Activated naive CD4-positive, alpha-beta T cell treated with anti-CD3 and anti-CD28 coated beads, Interleukin-2, amount 50 U/mL, for 72 hours (primary cell): ENCODE measurements around the gene PHTF2. TPM values are rescaled to one million over a fixed set of nuclear protein-coding genes. Genes with fewer than 3 reads are reported as not detected.
"Not testable (repeated sequence)": the region's sequence is repeated elsewhere in the genome, so short reads cannot be mapped to it uniquely, and the experiment has no call there.

ENCODE experiments used
- ATAC-seq, 2 donors: fragments of 150-1000 bp; cut with Tn5 transposase; 2 replicates each; pipeline ENCODE4 v1.10.0; 2021; ENCODE audit warnings: mild to moderate bottlenecking in 2 of 2, moderate library complexity in 2 of 2
- DNase-seq, 2 donors: peaks; one replicate each; pipeline ENCODE4 v3.0.0; 2021 to 2022; ENCODE audit warnings: low spot score in 2 of 2
- H3K27ac Mint-ChIP-seq, 2 donors: one replicate each; pipeline ENCODE4 v1.8.0; 2022; ENCODE audit warnings: mild to moderate bottlenecking in 2 of 2, mixed read lengths in 2 of 2
- H3K36me3 Mint-ChIP-seq, 2 donors: one replicate each; pipeline ENCODE4 v1.8.0; 2022; ENCODE audit warnings: mixed read lengths in 2 of 2
- H3K9me3 Mint-ChIP-seq, 2 donors: one replicate each; pipeline ENCODE4 v1.8.0; 2022; ENCODE audit warnings: mixed read lengths in 2 of 2
- total RNA-seq, 2 donors: library from RNA; stranded (reverse); gene quantifications; one replicate each; pipeline ENCODE4 v1.2.3, GENCODE V29; 2022

PHTF2 gene
- total RNA-seq: 10 to 100 TPM; 22.8 to 31.1 TPM

- H3K27ac Mint-ChIP-seq: peak within 1 kb of the TSS; percentile 97 to 99
- DNase-seq (peak; percentile 87 to 98), ATAC-seq (peak; percentile 93 to 94)
- peaks cover 19 to 39% of the 10 kb centered on the region in 2 donors for H3K36me3 Mint-ChIP-seq
- no peaks in the 10 kb centered on the region for H3K9me3 Mint-ChIP-seq
These were observed at the start of gene PHTF2, which contains the start of gene TMEM60 for GRCh38 chr7:77798394-77799077. TSS of gene PHTF2 (plus strand) at chr7:77798773. TSS of gene TMEM60 (minus strand) at chr7:77798434. CDS start at chr7:77794373, 4,061 bp downstream.

- peaks cover 5 to 9% of the 10 kb centered on the region in 2 donors for H3K36me3 Mint-ChIP-seq
- peak in 1 of 2 donors; percentile 39 for ATAC-seq
- no peak overlapping the region for H3K27ac Mint-ChIP-seq
- no peaks in the 10 kb centered on the region for H3K9me3 Mint-ChIP-seq
- no peak for DNase-seq
These were observed 46.6 kb upstream of the PHTF2 start for GRCh38 chr7:77752016-77752415.

DNA sequence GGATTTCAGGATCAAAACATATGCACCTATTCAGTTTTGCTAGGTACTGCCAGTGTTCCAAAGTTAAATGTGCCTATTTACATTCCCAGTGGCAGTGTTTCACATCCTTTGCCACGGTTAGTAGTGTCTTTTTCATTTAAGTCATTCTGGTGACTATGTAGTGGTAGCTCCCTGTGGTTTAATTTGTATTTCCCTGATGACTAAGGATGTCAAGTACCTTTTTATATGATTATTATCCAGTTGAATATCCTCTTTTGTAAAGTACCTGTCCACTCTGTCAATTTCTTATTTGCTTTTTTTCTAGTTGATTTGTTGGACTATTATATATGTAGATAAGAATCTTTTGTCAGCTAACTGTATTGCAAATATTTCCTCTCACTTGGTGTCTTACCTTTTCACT is 45.4 kb upstream of the PHTF2 start:
- ATAC-seq (peak; percentile 34 to 54), DNase-seq (no peak)
- H3K27ac Mint-ChIP-seq: no peak overlapping the region
- peaks cover 5 to 9% of the 10 kb centered on the region in 2 donors for H3K36me3 Mint-ChIP-seq
- H3K9me3 Mint-ChIP-seq: no peaks in the 10 kb centered on the region

DNA sequence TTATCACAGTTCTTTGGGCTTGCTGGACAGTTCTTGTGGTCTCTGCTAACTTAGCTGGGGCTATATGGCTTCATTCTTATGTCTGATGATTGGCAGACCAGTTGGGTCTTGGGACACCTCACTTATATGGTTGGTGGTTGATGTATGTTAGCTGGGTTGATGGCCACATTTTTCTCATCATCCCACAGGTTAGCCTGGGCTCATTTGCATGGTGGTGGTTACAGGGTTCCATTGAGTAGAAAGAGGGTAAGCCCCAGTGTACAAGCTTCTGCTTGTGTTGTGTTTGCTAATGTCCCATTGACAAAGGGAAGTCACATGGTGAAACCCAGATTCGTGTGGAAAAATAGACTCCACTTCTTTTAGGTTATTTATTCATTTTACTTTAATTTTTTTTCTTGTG is 41.0 kb upstream of the PHTF2 start:
- ATAC-seq (peak; percentile 30 to 83), DNase-seq (no peak)
- no peaks in the 10 kb centered on the region for H3K36me3 Mint-ChIP-seq
- no peak overlapping the region for H3K27ac Mint-ChIP-seq
- no peaks in the 10 kb centered on the region for H3K9me3 Mint-ChIP-seq

GRCh38 chr7:77759294-77759889 is 39.2 kb upstream of the PHTF2 start:
- Mint-ChIP-seq H3K9me3 (no peaks in the 10 kb centered on the region), H3K36me3 (no peaks in the 10 kb centered on the region), H3K27ac (peak overlapping the region in 1 of 2 donors; percentile 36)
- ATAC-seq (peak; percentile 52 to 65), DNase-seq (peak in 1 of 2 donors; percentile 78)

- Mint-ChIP-seq H3K36me3 (no peaks in the 10 kb centered on the region), H3K9me3 (no peaks in the 10 kb centered on the region), H3K27ac (no peak overlapping the region)
- DNase-seq (no peak), ATAC-seq (no peak)
These were observed 37.6 kb upstream of the PHTF2 start for GRCh38 chr7:77760809-77761453.

DNA sequence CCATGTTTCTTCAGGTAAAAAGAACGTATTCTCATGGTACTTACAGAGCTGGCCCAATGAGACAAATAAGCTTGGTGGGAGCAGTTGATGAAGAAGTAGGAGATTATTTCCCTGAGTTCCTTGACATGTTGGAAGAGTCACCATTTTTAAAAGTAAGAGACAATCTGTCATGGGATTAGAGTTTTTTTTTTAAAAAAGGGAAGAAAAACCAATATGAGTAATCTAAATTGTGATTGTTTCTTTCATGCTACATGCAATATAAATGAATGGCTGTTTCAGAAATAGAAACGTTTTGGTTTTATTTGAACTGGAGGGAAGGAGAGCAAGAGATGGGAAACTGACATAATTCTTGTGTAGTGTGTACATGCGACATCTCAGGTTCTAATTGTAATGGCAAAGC is 33.1 kb upstream of the PHTF2 start:
- peaks cover 0 to 7% of the 10 kb centered on the region in 2 donors for H3K36me3 Mint-ChIP-seq
- DNase-seq (no peak), ATAC-seq (no peak)
- H3K9me3 Mint-ChIP-seq: no peaks in the 10 kb centered on the region
- H3K27ac Mint-ChIP-seq: no peak overlapping the region

DNA sequence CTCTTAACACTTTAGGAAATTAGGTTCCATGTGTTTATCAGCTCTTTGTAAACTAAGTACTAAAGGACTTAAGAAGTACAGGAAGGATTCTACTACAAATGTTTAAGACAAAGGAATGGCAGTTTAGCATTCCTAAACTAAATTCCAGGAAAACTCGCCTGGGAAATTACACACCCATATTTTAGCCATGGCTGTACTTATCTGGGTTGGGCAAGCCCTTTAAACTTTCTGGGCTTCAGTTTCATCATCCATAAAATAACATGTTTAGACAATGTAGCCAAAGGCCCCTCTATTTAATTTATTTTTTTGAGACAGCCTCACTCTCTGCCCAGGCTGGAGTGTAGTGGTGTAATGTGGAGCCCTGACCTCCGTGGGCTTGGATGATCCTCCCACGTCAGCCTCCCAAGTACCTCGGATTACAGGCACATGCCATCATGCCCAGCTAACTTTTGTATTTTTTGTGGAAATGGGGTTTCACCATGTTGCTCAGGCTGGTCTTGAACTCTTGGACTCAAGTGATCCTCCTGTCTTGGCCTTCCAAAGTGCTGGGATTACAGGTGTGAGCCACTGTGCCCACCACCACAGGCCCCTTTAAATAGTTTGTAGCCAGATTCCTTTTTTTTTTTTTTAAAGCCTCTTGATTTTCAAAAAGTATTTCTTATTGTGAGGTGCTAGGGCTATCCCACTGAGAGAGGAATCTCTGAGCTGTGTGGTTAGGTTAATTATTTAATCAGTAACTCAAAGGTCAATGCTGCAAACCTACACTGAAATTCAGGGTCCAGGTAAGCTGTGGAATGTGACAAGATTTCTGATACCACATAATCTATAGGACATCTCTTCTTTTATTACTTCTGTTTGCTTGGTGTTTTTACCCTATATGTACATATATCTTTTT is 32.4 kb upstream of the PHTF2 start:
- peak overlapping the region in 1 of 2 donors; percentile 81 for H3K27ac Mint-ChIP-seq
- DNase-seq (no peak), ATAC-seq (no peak)
- H3K36me3 Mint-ChIP-seq: peaks cover 0 to 7% of the 10 kb centered on the region in 2 donors
- H3K9me3 Mint-ChIP-seq: no peaks in the 10 kb centered on the region

- Mint-ChIP-seq H3K27ac (peak overlapping the region in 1 of 2 donors; percentile 48), H3K9me3 (no peaks in the 10 kb centered on the region), H3K36me3 (peaks cover 0 to 7% of the 10 kb centered on the region in 2 donors)
- DNase-seq (no peak), ATAC-seq (no peak)
These were observed 31.6 kb upstream of the PHTF2 start for GRCh38 chr7:77766801-77767605.

GRCh38 chr7:77770316-77770715 is 28.3 kb upstream of the PHTF2 start:
- DNase-seq (no peak), ATAC-seq (no peak)
- no peak overlapping the region for H3K27ac Mint-ChIP-seq
- no peaks in the 10 kb centered on the region for H3K9me3 Mint-ChIP-seq
- H3K36me3 Mint-ChIP-seq: peaks cover 0 to 7% of the 10 kb centered on the region in 2 donors

DNA sequence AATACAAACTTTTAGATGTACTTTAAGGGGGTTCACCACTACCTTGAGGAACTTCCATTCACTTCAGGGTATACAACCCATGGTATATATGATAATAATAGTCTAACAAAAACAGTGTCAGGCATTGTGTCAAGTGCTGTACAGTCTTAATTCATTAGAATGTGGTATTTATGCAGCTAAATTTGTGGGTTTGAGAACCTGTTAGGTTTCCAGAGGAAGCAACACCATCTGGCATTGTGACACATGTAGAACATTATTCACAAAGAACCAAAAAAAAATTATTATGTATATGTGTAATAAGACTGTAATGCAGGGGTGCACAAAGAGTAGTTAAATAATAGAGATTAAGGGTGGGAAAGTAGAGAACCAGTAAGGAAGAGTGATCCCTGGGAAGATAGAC is 26.7 kb upstream of the PHTF2 start:
- Mint-ChIP-seq H3K27ac (no peak overlapping the region), H3K36me3 (peaks cover 11 to 16% of the 10 kb centered on the region in 2 donors), H3K9me3 (no peaks in the 10 kb centered on the region)
- ATAC-seq (no peak), DNase-seq (no peak)

- Mint-ChIP-seq H3K27ac (no peak overlapping the region), H3K36me3 (peaks cover 14 to 16% of the 10 kb centered on the region in 2 donors), H3K9me3 (no peaks in the 10 kb centered on the region)
- no peak for DNase-seq
- ATAC-seq: no peak
These were observed 20.0 kb upstream of the PHTF2 start for GRCh38 chr7:77778535-77778934.

- DNase-seq: no peak
- H3K36me3 Mint-ChIP-seq: peaks cover 15 to 27% of the 10 kb centered on the region in 2 donors
These were observed 16.2 kb upstream of the PHTF2 start for GRCh38 chr7:77782383-77782782.

GRCh38 chr7:77783111-77783510 is 15.5 kb upstream of the PHTF2 start:
- H3K36me3 Mint-ChIP-seq: peaks cover 15 to 27% of the 10 kb centered on the region in 2 donors
- DNase-seq (no peak), ATAC-seq (no peak)
- peaks cover 5 to 16% of the 10 kb centered on the region in 2 donors for H3K9me3 Mint-ChIP-seq
- no peak overlapping the region for H3K27ac Mint-ChIP-seq

More at GRCh38 chr7:77782383-77782782, 16.2 kb upstream of the PHTF2 start:
- ATAC-seq: no peak
- H3K27ac Mint-ChIP-seq: no peak overlapping the region
- peaks cover 5 to 16% of the 10 kb centered on the region in 2 donors for H3K9me3 Mint-ChIP-seq

- Mint-ChIP-seq H3K36me3 (peaks cover 15 to 27% of the 10 kb centered on the region in 2 donors), H3K9me3 (peaks cover 5 to 16% of the 10 kb centered on the region in 2 donors), H3K27ac (no peak overlapping the region)
- DNase-seq: no peak
- no peak for ATAC-seq
These were observed 15.0 kb upstream of the PHTF2 start for GRCh38 chr7:77783545-77783944.

- Mint-ChIP-seq H3K36me3 (peaks cover 15 to 27% of the 10 kb centered on the region in 2 donors), H3K9me3 (peaks cover 5 to 16% of the 10 kb centered on the region in 2 donors)
- ATAC-seq, DNase-seq, H3K27ac Mint-ChIP-seq: not testable (repeated sequence)
These were observed 14.1 kb upstream of the PHTF2 start for GRCh38 chr7:77784426-77784825.
